HG03045 (cell line): Measurements from ENCODE around the gene LIPM.

Experiments
- ATAC-seq: cut with Tn5 transposase; IDR thresholded peaks from one replicate; pipeline ENCODE4 v1.9.1; 2021; ENCODE audit warnings: mild to moderate bottlenecking, moderate library complexity; ENCODE audit not compliant: unreplicated experiment

LIPM gene, protein sequence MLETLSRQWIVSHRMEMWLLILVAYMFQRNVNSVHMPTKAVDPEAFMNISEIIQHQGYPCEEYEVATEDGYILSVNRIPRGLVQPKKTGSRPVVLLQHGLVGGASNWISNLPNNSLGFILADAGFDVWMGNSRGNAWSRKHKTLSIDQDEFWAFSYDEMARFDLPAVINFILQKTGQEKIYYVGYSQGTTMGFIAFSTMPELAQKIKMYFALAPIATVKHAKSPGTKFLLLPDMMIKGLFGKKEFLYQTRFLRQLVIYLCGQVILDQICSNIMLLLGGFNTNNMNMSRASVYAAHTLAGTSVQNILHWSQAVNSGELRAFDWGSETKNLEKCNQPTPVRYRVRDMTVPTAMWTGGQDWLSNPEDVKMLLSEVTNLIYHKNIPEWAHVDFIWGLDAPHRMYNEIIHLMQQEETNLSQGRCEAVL

DNA sequence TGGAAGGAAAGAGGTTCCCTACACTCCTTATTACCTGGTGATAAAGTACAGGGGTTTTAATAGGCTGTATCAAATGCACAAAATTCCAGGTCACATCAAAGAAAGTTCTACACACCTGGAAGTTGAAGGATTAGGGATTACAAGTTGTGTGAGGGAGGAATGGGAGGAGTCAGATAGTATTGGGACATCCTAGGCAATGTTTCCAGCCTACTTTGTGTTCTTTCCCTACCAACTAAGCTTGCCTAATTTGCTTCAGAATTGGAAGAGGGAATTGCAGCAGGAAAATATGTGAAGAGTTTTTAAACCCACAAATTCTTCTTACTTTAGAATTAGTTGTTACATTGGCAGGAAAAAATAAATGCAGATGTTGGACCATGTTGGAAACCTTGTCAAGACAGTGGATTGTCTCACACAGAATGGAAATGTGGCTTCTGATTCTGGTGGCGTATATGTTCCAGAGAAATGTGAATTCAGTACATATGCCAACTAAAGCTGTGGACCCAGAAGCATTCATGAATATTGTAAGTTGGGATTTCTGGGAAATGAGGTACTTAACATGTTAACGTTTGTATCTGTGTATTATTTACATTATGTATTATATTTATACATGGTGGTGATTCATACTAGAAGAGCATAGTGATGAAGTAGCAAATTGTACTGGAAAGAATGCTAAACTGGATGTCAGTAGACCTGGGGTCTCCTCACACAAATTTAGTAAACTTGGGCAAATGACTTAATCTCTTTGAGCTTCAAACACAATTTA, at the start of gene LIPM:
Gene LIPM, plus strand, starts transcription at position 208 of the 763 bp plus-strand sequence. Its CDS starts 167 bp downstream, at position 375.
- ATAC-seq: no peak

- ATAC-seq: no peak
Observed at GRCh38 chr10:88754287-88754686, 48.2 kb upstream of the LIPM start.

GRCh38 chr10:88755753-88756152, 46.8 kb upstream of the LIPM start:
- ATAC-seq: no peak

DNA sequence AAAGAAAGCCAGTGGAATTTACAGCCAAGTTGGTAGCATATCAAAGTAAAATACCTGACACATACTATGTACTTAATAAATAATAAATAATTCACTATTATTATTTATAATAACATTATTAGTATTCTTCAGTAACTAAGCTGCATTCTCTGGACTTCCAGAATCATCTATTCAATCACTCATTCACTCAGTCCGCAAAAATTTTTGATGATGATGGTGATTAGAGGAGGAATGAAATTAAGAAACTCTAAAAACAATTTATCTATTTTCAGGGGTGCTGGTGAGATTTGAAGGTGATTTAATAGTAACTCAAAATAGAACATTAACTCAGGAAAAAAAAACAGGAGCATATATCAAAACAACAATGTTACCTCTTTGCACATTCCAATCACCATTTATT, 45.9 kb upstream of the LIPM start:
- no peak for ATAC-seq

- no peak for ATAC-seq
Observed at GRCh38 chr10:88759366-88760101, 43.0 kb upstream of the LIPM start, which contains the start of gene LIPN. TSS of gene LIPN (plus strand) at chr10:88760020. CDS start at chr10:88761406, 1,386 bp downstream.

DNA sequence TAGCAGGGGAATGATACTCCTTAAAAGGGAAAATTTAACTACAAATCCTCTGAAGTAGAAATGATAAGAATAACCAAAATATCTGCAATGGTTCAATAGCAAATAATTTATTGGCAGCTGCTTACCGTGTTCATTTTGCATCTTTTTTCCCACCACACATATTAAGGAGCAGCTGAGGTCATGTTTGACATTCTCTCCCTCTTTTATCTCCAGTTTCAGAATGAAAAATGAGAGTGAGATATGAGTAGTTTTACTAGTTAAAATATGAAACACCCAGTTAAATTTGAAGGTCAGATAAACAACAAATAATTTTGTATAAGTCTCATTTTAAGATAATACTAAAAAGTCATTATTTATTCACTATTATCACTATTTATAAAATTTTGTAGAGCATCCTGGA, 39.6 kb upstream of the LIPM start:
- ATAC-seq: no peak

GRCh38 chr10:88763441-88763840, 39.1 kb upstream of the LIPM start:
- ATAC-seq: no peak

GRCh38 chr10:88764110-88764509, 38.4 kb upstream of the LIPM start:
- no peak for ATAC-seq

- no peak for ATAC-seq
Observed at GRCh38 chr10:88765816-88766215, 36.7 kb upstream of the LIPM start.

GRCh38 chr10:88769384-88769783, 33.1 kb upstream of the LIPM start:
- ATAC-seq: no peak

DNA sequence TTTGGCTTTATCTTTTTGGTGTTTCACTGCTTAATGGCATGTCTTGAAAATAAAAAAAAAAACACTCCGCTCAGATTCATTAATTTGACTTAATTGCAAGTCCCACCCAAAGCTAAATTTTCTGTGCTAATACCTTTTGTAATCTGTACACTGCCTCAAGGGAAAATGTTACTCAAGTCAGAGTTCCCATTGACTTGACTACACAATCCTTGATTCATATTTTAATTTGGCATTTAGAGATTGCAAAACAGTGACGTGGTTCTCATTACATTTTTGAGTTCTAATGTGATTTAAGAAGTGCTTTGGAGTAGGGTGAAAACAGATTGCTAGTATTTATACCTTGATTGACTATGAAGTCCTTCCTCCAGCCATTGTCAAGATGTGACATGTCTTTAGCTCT, 21.3 kb upstream of the LIPM start:
- ATAC-seq: no peak

- ATAC-seq: no peak
Observed at GRCh38 chr10:88782222-88782621, 20.3 kb upstream of the LIPM start.

DNA sequence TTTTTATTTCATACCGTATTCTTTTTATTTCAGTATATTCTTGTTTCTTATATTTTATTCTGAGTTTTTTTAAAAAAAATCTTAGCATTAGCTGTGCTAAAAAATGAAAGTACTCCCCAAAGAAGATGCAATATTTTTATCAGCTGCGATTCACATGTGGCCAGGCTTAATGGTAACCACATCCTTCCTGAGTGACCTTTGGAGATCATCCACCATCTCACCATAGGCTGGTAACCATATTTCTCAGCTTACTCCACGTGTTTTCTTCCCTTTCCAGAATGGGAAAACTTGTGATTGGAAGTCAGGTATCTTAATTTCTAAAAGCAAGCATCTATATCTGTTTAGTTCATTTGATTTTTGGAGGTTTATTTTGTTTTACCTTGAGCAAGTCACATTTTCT, 18.8 kb upstream of the LIPM start:
- no peak for ATAC-seq

GRCh38 chr10:88786032-88786770, 16.3 kb upstream of the LIPM start:
- ATAC-seq: no peak

GRCh38 chr10:88787463-88787862, 15.1 kb upstream of the LIPM start:
- no peak for ATAC-seq

GRCh38 chr10:88788924-88789323, 13.6 kb upstream of the LIPM start:
- no peak for ATAC-seq

GRCh38 chr10:88791924-88792323, 10.6 kb upstream of the LIPM start:
- ATAC-seq: no peak

- no peak for ATAC-seq
Observed at GRCh38 chr10:88792661-88793060, 9.9 kb upstream of the LIPM start.

- ATAC-seq: no peak
Observed at GRCh38 chr10:88793712-88794299, 8.7 kb upstream of the LIPM start.

GRCh38 chr10:88794731-88795130, 7.8 kb upstream of the LIPM start:
- no peak for ATAC-seq
